Measurements from ENCODE around the gene REPIN1. TPM values are rescaled to one million over a fixed set of nuclear protein-coding genes. Genes with fewer than 3 reads are reported as not detected.

REPIN1 gene
- total RNA-seq, 1 experiment from 2014 or later, result 106 TPM

- no peaks in the 10 kb centered on the region for H3K9me3 ChIP-seq (ENCODE audit: control insufficient read depth in 1 of 2, insufficient read depth in 1 of 2, low read depth in 1 of 2, low read length in 2 of 2)
- H3K79me2 ChIP-seq (ENCODE audit: insufficient read depth, low read length), result no peaks in the 10 kb centered on the region
- POLR2A ChIA-PET, result no interaction called here
- TF ChIP-seq YY1 (IDR thresholded peaks at IDR 0.05; ENCODE audit: extremely low read depth, insufficient replicate concordance, low read depth, low read length) (no peak), EZH2 (IDR thresholded peaks at IDR 0.05) (no peak), CBX3 (IDR thresholded peaks at IDR 0.05; ENCODE audit: low read depth) (no peak), ZBTB33 (IDR thresholded peaks at IDR 0.05; ENCODE audit: extremely low read depth, insufficient replicate concordance, low read length) (no peak), POLR2A (IDR thresholded peaks at IDR 0.05; ENCODE audit: borderline replicate concordance, extremely low read depth, insufficient read depth, insufficient read length) (no peak), FOSL1 (IDR thresholded peaks at IDR 0.05; ENCODE audit: low read depth) (no peak), REST (IDR thresholded peaks at IDR 0.05; ENCODE audit: low read depth) (no peak), TCF7L2 (IDR thresholded peaks at IDR 0.05; ENCODE audit: borderline replicate concordance, extremely low read depth, insufficient read depth, insufficient read length) (no peak), EZH2phosphoT487 (IDR thresholded peaks at IDR 0.05; ENCODE audit: borderline replicate concordance) (no peak), RAD21 (IDR thresholded peaks at IDR 0.05; ENCODE audit: low read depth) (no peak)
- no peak overlapping the region for H3K9ac ChIP-seq (ENCODE audit: low read length)
- intact Hi-C loops (cut with micrococcal nuclease), result no loop called here
- H3K4me1 ChIP-seq (ENCODE audit: control insufficient read depth in 1 of 2, insufficient read depth in 2 of 2, low read length in 2 of 2), result no peaks in the 10 kb centered on the region
- H2AFZ ChIP-seq (ENCODE audit: low read depth, low read length, poor library complexity, severe bottlenecking), result no peak overlapping the region
- no TSS peak for BruUV-seq (replicated peaks)
- RAD21 ChIA-PET (ENCODE audit: low non-redundant PET in 1 of 2, low total read pairs in 2 of 2, uncharacterized antibody in 2 of 2, unreplicated experiment in 2 of 2), result interaction anchor here in 1 of 2 experiments (0.6 kb wide), 1 partner anchor 27 kb away, joined by 3 read pairs; no protein-coding TSS in a partner anchor
- ATAC-seq, result no peak
- H3K36me3 ChIP-seq (ENCODE audit: control insufficient read depth in 1 of 2, insufficient read depth in 2 of 2, low read length in 2 of 2), result no peaks in the 10 kb centered on the region
- H3K4me3 ChIP-seq (replicated peaks in 1 of 2; ENCODE audit: low read depth in 1 of 2, low read length in 2 of 2), result no peak overlapping the region
- CTCF ChIA-PET, result no interaction called here
- no peak overlapping the region for H3K27ac ChIP-seq (ENCODE audit: low read depth, low read length)
- DNase-seq (ENCODE audit: low read depth, low spot score), result no peak
- H3K9me2 ChIP-seq (ENCODE audit: insufficient read depth), result no peaks in the 10 kb centered on the region
- no peaks in the 10 kb centered on the region for H4K20me1 ChIP-seq (ENCODE audit: insufficient read depth)
- no peaks in the 10 kb centered on the region for H3K27me3 ChIP-seq (ENCODE audit: insufficient read depth, low read length)
- H3K4me2 ChIP-seq (ENCODE audit: low read length), result no peak overlapping the region
Measured at GRCh38 chr7:150335774-150336112, 32.9 kb upstream of the REPIN1 start.
